HG02610 (cell line): ENCODE measurements around the gene PGGHG.
A peak's percentile ranks its signal among the peaks of the same experiment; 100 is the strongest.
"Not testable (repeated sequence)": the region's sequence is repeated elsewhere in the genome, so short reads cannot be mapped to it uniquely, and the experiment has no call there.

Experiments
- ATAC-seq: cut with Tn5 transposase; IDR thresholded peaks from one replicate; pipeline ENCODE4 v1.9.1; 2021; ENCODE audit warnings: mild to moderate bottlenecking, moderate library complexity; ENCODE audit not compliant: unreplicated experiment

PGGHG gene

GRCh38 chr11:326842-327580, 38.1 kb downstream of the PGGHG start:
- peak; percentile 65 for ATAC-seq

- no peak for ATAC-seq
Measured at GRCh38 chr11:327581-327923, 38.6 kb downstream of the PGGHG start.

GRCh38 chr11:328012-328411, 39.1 kb downstream of the PGGHG start:
- no peak for ATAC-seq

GRCh38 chr11:328516-329100, 39.7 kb downstream of the PGGHG start:
- ATAC-seq = not testable (repeated sequence)

- no peak for ATAC-seq
Measured at GRCh38 chr11:329886-330253, 40.9 kb downstream of the PGGHG start.

GRCh38 chr11:330307-330693, 41.4 kb downstream of the PGGHG start:
- ATAC-seq = no peak

- ATAC-seq = no peak
Measured at GRCh38 chr11:330694-331357, 41.9 kb downstream of the PGGHG start.

GRCh38 chr11:331358-332060, 42.6 kb downstream of the PGGHG start:
- no peak for ATAC-seq

- no peak for ATAC-seq
Measured at GRCh38 chr11:332651-333480, 43.9 kb downstream of the PGGHG start.

- ATAC-seq = not testable (repeated sequence)
Measured at GRCh38 chr11:333616-334263, 44.8 kb downstream of the PGGHG start.

GRCh38 chr11:334264-334994, 45.5 kb downstream of the PGGHG start:
- no peak for ATAC-seq

- no peak for ATAC-seq
Measured at GRCh38 chr11:335779-336658, 47.1 kb downstream of the PGGHG start.

GRCh38 chr11:336659-337198, 47.8 kb downstream of the PGGHG start:
- no peak for ATAC-seq

- ATAC-seq = no peak
Measured at GRCh38 chr11:337711-338110, 48.8 kb downstream of the PGGHG start.

- ATAC-seq = no peak
Measured at GRCh38 chr11:339963-340362, 51.0 kb downstream of the PGGHG start.

GRCh38 chr11:340539-341512, 51.9 kb downstream of the PGGHG start:
- ATAC-seq = no peak

- ATAC-seq = no peak
Measured at GRCh38 chr11:342328-342727, 53.4 kb downstream of the PGGHG start.
